ENCODE data around the gene SCAMP2.

Gene SCAMP2

GRCh38 chr15:74800559-74801094 lies 72.5 kb downstream of the SCAMP2 start:
- H3K4me3 ChIP-seq (replicated peaks in 1 of 2; ENCODE audit: low read depth in 2 of 2, low read length in 2 of 2): no peak overlapping the region
- no peak for TF ChIP-seq CTCF (IDR thresholded peaks at IDR 0.05; ENCODE audit: low read depth, low read length)
- DNase-seq (ENCODE audit: low read depth in 2 of 2): no peak

GRCh38 chr15:74799856-74800558 lies 73.2 kb downstream of the SCAMP2 start:
- peak; percentile 66 to 71 for DNase-seq (ENCODE audit: low read depth in 2 of 2)
- H3K4me3 ChIP-seq (replicated peaks in 1 of 2; ENCODE audit: low read depth in 2 of 2, low read length in 2 of 2): no peak overlapping the region
- peak; percentile 99 for TF ChIP-seq CTCF (IDR thresholded peaks at IDR 0.05; ENCODE audit: low read depth, low read length)

DNA sequence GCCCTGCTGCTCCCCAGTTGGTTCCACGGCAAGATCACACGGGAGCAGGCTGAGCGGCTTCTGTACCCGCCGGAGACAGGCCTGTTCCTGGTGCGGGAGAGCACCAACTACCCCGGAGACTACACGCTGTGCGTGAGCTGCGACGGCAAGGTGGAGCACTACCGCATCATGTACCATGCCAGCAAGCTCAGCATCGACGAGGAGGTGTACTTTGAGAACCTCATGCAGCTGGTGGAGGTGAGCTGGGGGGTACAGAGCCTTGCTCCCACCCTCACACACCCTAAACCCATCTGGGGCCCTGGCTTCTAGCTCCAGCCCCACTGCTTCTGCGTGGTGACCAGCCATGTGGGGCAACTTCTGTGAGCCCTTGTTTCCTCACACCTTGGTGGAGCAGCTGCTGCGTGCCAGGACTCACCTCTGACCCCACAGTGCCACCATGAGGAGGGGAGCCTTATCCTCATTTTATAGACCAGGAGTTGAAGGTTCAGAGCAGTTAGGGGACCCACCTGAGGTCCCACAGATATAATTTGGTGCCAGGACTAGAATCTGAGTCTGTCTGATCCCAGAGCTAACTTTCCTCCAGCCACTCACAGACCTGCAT lies 73.8 kb downstream of the SCAMP2 start:
- no peak for TF ChIP-seq CTCF (IDR thresholded peaks at IDR 0.05; ENCODE audit: low read depth, low read length)
- no peak for DNase-seq (ENCODE audit: low read depth in 2 of 2)

DNA sequence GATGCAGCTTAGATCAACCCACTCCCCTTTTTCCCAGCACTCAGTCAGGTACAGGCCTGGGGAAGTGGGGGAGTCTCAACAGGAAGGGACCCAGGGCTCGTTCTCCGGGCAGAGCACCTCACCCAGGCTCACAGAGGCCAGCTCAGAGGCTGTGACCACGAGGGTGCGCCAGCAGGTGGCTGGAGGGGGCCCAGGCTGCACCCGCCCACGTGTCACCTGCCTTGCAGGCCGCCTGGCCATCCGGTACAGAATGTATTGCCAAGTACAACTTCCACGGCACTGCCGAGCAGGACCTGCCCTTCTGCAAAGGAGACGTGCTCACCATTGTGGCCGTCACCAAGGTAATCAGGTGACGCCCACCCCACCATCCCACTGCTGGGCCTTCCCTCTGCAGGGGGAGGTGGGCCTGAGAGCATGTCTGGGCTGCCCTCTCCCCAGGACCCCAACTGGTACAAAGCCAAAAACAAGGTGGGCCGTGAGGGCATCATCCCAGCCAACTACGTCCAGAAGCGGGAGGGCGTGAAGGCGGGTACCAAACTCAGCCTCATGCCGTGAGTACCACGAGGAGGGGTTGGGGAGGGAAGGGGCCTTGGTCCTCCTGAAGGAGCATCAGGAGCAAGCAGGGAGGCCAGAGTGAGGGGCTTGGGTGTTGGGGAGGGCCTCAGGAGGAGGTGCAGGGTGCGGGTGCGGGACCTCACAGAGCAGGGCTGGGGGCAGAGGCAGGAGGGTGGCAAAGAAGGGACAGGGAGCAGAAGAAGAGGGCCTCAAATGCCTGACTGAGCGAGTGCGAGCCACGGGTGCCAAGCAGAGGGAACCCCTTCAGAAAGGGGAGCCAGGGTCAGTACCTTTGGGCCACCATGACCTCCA lies 74.5 kb downstream of the SCAMP2 start:
- no peak for TF ChIP-seq CTCF (IDR thresholded peaks at IDR 0.05; ENCODE audit: low read depth, low read length)
- DNase-seq (ENCODE audit: low read depth in 2 of 2): no peak
- H3K4me3 ChIP-seq (replicated peaks in 1 of 2; ENCODE audit: low read depth in 2 of 2, low read length in 2 of 2): no peak overlapping the region

More for the DNA sequence above, 73.8 kb downstream of the SCAMP2 start:
- no peak overlapping the region for H3K4me3 ChIP-seq (replicated peaks in 1 of 2; ENCODE audit: low read depth in 2 of 2, low read length in 2 of 2)

- TF ChIP-seq CTCF (IDR thresholded peaks at IDR 0.05; ENCODE audit: low read depth, low read length): no peak
- H3K4me3 ChIP-seq (replicated peaks in 1 of 2; ENCODE audit: low read depth in 2 of 2, low read length in 2 of 2): no peak overlapping the region
- DNase-seq (ENCODE audit: low read depth in 2 of 2): no peak
Observed at GRCh38 chr15:74795966-74796625, 77.1 kb downstream of the SCAMP2 start.

DNA sequence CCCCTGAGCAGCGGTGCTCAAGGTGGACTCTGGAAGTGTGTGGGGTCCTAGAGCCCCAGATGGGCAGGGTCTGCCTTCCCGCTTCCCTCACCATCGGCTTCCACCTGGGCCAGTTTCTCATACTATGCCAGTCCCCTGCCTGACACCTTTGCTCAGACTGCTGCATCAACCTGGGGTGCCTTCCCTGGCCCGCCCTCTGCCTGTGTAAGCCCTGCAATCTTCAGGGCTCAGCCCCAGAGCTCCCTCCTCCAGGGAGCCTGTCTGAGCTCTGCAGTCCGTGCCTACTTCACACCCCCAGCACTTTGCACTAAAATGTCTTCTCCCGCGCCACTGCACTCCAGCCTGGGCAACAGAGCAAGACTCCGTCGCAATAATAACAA lies 78.2 kb downstream of the SCAMP2 start:
- no peak for TF ChIP-seq CTCF (IDR thresholded peaks at IDR 0.05; ENCODE audit: low read depth, low read length)
- DNase-seq (ENCODE audit: low read depth in 2 of 2): no peak
- H3K4me3 ChIP-seq (replicated peaks in 1 of 2; ENCODE audit: low read depth in 2 of 2, low read length in 2 of 2): no peak overlapping the region
